Measurements from ENCODE around the gene GFAP.

- TF ChIP-seq TAF1 (IDR thresholded peaks at IDR 0.05; ENCODE audit: borderline replicate concordance, low read depth, low read length), result no peak
- no peak for TF ChIP-seq POLR2AphosphoS5 (IDR thresholded peaks at IDR 0.05; ENCODE audit: low read depth, low read length)
- no peak for TF ChIP-seq POLR2A (IDR thresholded peaks at IDR 0.05; ENCODE audit: low read depth, low read length)
Observed at GRCh38 chr17:44932787-44933097, 17.4 kb upstream of the GFAP start.
